Thoracic aorta (tissue), 2 donors: ENCODE data around the gene PLEKHA8. TPM values are rescaled to one million over a fixed set of nuclear protein-coding genes. Genes with fewer than 3 reads are reported as not detected.

Experiments
- ATAC-seq: fragments of 150-250 bp; one replicate; pipeline ENCODE4 v1.8.0; 2017; ENCODE audit warnings: low read depth; ENCODE audit not compliant: insufficient number of reproducible peaks, low FRiP score
- DNase-seq: peaks from one replicate; pipeline ENCODE4 v3.0.0-alpha.2; 2020; ENCODE audit warnings: low spot score
- H3K27ac ChIP-seq, 2 donors: fragments of 200-600 bp; sonication (generic); 1 replicate in 1 of 2; 2 replicates in 1 of 2; pipeline ENCODE4 v1.5.1; 2016; ENCODE audit warnings: mild to moderate bottlenecking in 2 of 2, moderate library complexity in 2 of 2
- H3K27me3 ChIP-seq: fragments of 200-600 bp; sonication (generic); replicated peaks from 2 replicates; pipeline ENCODE4 v1.6.0; 2016; ENCODE audit warnings: mild to moderate bottlenecking; ENCODE audit not compliant: insufficient read depth
- H3K36me3 ChIP-seq: fragments of 200-600 bp; sonication (generic); one replicate; pipeline ENCODE4 v1.5.1; 2016
- H3K4me1 ChIP-seq, 2 donors: fragments of 200-600 bp; sonication (generic); 1 replicate in 1 of 2; 2 replicates in 1 of 2; pipeline versions ENCODE4 v1.5.1 to v1.6.0; 2016; ENCODE audit warnings: low read depth in 2 of 2, mild to moderate bottlenecking in 1 of 2; ENCODE audit not compliant: control insufficient read depth in 1 of 2
- H3K4me3 ChIP-seq: fragments of 200-600 bp; sonication (generic); 2 replicates; pipeline ENCODE4 v1.5.1; 2016; ENCODE audit warnings: mild to moderate bottlenecking
- H3K9me3 ChIP-seq: fragments of 200-600 bp; sonication (generic); 2 replicates; pipeline ENCODE4 v1.5.1; 2016
- CTCF ChIP-seq: fragments of 200-600 bp; sonication (generic); IDR thresholded peaks from one replicate; pipeline ENCODE4 v1.5.1; 2019; ENCODE audit warnings: antibody characterized with exemption
- total RNA-seq, 2 donors: library from RNA; depleted of rRNA; stranded (reverse); fragments of >200 nt; gene quantifications; one replicate each; pipeline versions ENCODE4 v1.1.0 to v1.2.3, GENCODE V29; 2016

The PLEKHA8 gene
- total RNA-seq, 2 donors from 2014 or later: 6.6 to 10.0 TPM

GRCh38 chr7:30066687-30067086 is 38.5 kb downstream of the PLEKHA8 start:
- no peak for TF ChIP-seq CTCF
- ATAC-seq (no peak), DNase-seq (no peak)
- Histone ChIP-seq H3K4me1 (peaks cover 5 to 30% of the 10 kb centered on the region in 2 donors), H3K27ac (no peak overlapping the region), H3K4me3 (no peak overlapping the region), H3K36me3 (peaks cover 7% of the 10 kb centered on the region), H3K9me3 (no peaks in the 10 kb centered on the region), H3K27me3 (no peaks in the 10 kb centered on the region)

GRCh38 chr7:30068117-30068516 is 39.9 kb downstream of the PLEKHA8 start:
- DNase-seq: no peak
- Histone ChIP-seq H3K36me3 (peaks cover 10% of the 10 kb centered on the region), H3K27me3 (no peaks in the 10 kb centered on the region), H3K4me1 (peaks cover 5 to 23% of the 10 kb centered on the region in 2 donors), H3K9me3 (no peaks in the 10 kb centered on the region), H3K4me3 (no peak overlapping the region), H3K27ac (peak overlapping the region; percentile 36 to 51)
- peak; percentile 98 for ATAC-seq
- TF ChIP-seq CTCF: no peak

GRCh38 chr7:30069096-30069867 is 41.1 kb downstream of the PLEKHA8 start:
- Histone ChIP-seq H3K36me3 (peaks cover 7% of the 10 kb centered on the region), H3K27me3 (no peaks in the 10 kb centered on the region), H3K9me3 (no peaks in the 10 kb centered on the region), H3K27ac (peak overlapping the region; percentile 9 to 14), H3K4me1 (peaks cover 5 to 23% of the 10 kb centered on the region in 2 donors), H3K4me3 (no peak overlapping the region)
- ATAC-seq (no peak), DNase-seq (no peak)
- TF ChIP-seq CTCF: no peak

GRCh38 chr7:30070052-30070451 is 41.8 kb downstream of the PLEKHA8 start:
- no peak for DNase-seq
- peaks cover 5 to 23% of the 10 kb centered on the region in 2 donors for H3K4me1 ChIP-seq
- no peaks in the 10 kb centered on the region for H3K27me3 ChIP-seq
- H3K9me3 ChIP-seq: no peaks in the 10 kb centered on the region
- no peak for ATAC-seq
- no peak for TF ChIP-seq CTCF
- H3K27ac ChIP-seq: no peak overlapping the region
- peaks cover 7% of the 10 kb centered on the region for H3K36me3 ChIP-seq
- H3K4me3 ChIP-seq: no peak overlapping the region

GRCh38 chr7:30072735-30073134 is 44.5 kb downstream of the PLEKHA8 start:
- H3K36me3 ChIP-seq: peaks cover 7% of the 10 kb centered on the region
- H3K4me3 ChIP-seq: no peak overlapping the region
- no peaks in the 10 kb centered on the region for H3K27me3 ChIP-seq
- no peaks in the 10 kb centered on the region for H3K9me3 ChIP-seq
- ATAC-seq (no peak), DNase-seq (no peak)
- no peak overlapping the region for H3K27ac ChIP-seq
- H3K4me1 ChIP-seq: peaks cover 5 to 19% of the 10 kb centered on the region in 2 donors
- TF ChIP-seq CTCF: no peak
